ENCODE measurements around the gene FCGR2B.
"Not testable (repeated sequence)": the region's sequence is repeated elsewhere in the genome, so short reads cannot be mapped to it uniquely, and the experiment has no call there.

FCGR2B gene

DNA sequence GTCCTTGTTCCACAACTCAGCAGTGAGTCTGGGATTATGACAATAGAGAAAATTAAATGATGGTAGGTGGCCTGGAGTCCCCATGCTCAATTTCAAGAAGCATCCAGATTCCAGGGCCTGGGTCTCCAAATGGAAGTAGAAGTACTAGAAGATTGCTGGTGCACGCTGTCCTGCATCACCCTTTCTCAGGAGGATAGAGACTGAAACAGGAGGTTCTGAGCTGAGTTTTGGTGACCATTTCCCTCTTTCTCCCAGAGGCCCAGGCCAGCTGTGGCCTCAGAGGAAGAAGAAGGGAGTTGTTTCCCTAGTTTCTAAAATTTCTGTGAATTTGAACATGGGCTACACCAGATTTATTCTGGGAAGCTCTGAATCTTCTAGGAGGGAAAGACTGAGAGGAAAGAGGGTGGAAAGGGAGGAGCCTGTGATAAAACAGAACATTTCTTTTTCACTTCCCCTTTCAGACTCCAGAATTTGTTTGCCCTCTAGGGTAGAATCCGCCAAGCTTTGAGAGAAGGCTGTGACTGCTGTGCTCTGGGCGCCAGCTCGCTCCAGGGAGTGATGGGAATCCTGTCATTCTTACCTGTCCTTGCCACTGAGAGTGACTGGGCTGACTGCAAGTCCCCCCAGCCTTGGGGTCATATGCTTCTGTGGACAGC is at the start of gene FCGR2B:
TSS of gene FCGR2B (plus strand) at position 460 of the 656 bp plus-strand sequence. CDS start at position 559, 99 bp downstream.
- DNase-seq, result not testable (repeated sequence)

DNA sequence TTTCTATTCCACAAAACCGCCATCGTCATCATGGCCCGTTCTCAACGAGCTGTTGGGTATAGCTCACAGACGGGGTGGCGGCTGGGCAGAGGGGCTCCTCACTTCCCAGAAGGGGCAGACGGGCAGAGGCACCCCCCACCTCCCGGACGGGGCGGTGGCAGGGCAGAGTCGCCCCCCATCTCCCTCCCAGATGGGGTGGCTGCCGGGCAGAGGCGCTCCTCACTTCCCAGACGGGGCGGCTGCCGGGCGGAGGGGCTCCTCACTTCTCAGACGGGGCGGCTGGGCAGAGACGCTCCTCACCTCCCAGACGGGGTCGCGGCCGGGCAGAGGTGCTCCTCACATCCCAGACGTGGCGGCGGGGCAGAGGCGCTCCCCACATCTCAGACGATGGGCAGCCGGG is 46.5 kb upstream of the FCGR2B start:
- DNase-seq, result not testable (repeated sequence)

GRCh38 chr1:161618517-161618916 is 44.4 kb upstream of the FCGR2B start:
- not testable (repeated sequence) for DNase-seq

DNA sequence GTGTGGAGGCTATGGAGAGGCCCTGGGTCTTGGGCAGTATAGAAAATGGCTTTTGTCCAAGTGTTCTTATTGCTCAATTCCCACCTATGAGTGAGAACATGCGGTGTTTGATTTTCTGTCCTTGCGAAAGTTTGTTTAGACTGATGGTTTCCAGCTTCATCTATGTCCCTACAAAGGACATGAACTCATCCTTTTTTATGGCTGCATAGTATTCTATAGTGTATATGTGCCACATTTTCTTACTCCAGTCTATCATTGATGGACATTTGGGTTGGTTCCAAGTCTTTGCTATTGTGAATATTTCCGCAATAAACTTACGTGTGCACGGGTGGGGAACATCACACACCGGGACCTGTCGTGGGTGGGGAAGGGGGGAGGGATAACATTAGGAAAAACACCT is 42.5 kb upstream of the FCGR2B start:
- DNase-seq, result not testable (repeated sequence)

DNA sequence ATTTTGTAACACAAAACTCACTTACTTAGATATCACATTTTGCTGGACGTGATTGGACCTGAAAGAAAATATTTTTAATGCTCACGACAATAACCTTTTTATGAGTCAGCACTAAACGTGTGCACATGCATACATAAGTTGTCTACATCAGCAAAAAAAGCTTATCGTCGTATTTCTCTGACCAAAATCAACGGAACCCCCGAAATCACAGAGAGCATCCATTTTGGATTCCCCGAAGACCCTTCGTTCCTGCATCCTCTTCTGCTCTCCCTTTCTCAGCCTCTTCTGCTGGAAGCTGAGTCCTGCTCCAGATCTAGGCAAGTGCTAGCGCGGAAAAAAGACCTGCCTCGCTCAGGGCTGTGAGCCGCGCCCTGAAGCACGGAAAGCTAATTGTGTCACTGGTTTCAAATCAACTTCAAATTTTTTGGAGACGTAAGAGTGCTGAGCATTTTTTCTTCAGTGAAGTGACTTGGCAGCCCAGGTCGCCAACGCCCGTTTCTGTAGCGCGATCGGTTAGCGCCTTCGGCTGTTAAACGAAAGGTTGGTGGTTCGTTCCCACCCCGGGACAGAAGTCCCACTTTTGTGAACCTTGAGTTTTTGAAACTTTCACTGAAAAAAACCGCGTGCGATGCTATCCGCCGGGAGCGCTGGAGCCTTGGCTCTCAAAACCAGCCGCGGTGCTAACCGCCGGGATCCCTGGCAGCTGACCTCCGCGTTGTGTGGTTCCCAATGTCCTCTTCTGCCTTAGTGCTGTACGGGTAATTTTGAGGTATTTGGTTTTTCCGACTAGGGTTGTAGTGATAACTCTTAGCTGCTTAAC is 41.6 kb upstream of the FCGR2B start:
- peak; percentile 73 for DNase-seq

DNA sequence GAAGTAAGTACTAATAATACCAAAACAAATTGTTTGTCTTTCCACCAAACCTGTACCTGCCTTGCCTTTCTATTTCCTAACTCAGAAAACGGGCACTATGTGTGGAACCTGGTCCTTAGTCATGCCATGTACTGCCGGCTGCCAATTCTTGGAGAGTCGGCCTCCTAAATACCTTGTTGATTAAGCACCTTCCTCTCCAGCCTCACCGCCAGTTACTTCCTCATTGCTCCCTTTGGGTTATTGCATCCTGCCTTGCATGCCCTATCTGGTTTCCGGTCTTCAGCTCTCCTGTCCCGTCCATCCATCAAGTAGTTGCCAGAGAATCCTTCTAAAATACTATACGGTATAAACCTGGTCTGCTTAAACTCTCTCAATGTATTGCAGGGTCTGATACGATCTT is 40.9 kb upstream of the FCGR2B start:
- not testable (repeated sequence) for DNase-seq

DNA sequence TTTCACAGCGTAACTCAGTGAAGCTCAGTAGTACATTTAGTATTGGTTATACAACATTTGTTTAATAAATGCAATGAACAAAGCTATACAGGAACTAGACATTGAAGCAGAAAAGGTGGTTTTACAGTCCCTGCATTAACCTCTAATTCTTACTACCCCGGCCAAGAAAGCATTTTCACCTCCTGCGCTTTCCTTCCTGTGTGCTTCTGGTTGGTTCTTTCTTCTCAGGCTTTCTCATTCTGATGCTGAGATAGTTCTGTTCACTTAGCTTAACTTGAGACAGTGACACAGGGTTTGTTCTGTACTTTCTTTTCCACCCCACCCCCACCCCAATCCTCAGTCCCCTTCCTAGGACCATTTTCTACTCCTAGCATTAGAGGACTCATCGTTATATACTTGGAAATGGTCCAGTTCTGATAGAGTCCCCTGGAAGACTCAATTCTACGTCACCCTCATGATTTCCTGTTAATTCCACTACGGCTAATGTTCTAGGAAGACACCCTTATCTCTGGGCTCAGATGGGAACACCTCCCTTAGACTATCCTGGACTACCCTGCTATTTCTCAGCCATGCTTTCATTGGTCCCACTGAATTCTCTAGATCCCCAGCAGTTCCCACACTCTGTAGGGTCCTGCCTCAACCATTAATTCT is 39.4 kb upstream of the FCGR2B start:
- DNase-seq, result not testable (repeated sequence)

GRCh38 chr1:161624605-161625004 is 38.3 kb upstream of the FCGR2B start:
- DNase-seq, result peak; percentile 20

DNA sequence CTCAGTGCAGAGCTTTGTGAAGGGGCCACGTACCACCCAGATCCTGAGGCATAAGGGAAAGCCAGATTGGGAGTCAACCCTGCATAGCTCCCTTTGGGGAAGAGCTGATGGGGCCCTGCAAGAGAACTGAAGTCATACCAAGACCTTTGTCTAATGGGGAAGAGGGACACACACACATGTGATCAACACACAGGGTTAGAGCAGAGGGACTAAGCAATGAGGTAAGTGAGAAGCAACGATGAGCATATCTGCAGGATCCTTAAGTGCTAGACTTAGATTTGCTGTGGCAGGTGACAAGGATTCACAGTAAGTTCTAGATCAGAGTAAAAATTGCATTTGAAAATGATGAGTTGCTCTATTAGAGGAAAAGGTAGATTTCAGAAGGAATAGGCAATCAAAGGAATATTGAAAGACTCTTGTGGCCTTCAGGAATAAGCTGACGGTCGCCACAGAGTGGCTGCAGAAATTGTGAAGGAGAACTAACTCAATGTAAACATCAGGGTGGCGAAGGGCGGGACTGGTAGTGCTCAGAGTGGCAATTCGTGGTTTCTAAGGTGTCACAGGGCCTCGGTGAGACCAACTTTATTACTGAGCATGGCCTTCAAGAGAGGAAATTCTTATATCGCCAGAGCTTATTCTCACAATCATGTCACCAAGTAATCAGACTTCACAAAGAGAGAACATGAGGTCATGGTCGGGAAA is 36.3 kb upstream of the FCGR2B start:
- not testable (repeated sequence) for DNase-seq

DNA sequence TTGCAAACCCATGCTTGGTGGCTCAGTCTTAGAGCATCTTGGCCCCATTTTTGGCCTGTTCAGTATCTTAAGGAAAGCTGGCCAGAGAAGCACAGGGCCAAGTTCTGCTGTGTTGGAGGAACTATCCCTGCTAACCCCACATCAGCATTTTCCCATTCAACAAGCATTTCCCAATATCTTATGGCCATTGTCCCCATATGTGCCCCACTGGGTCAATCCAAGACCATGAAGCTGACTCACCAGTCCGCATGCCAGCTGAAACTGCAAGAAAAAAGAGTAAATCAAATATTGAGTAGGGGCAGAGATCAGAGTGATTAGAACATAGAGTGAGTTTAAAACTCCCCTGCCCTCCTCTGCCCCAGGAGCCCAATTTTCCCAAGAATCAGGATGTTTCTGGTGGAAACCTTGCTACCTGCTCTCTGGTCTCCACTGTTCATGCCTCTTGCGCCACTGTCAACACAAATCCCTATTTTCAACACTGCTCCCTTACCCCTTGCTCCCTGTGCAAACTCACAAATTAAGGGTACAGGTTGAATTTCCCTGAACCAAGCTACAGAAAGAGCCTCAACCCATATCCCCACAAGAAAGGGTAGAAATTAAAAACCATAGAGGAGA is 32.7 kb upstream of the FCGR2B start:
- DNase-seq, result not testable (repeated sequence)

DNA sequence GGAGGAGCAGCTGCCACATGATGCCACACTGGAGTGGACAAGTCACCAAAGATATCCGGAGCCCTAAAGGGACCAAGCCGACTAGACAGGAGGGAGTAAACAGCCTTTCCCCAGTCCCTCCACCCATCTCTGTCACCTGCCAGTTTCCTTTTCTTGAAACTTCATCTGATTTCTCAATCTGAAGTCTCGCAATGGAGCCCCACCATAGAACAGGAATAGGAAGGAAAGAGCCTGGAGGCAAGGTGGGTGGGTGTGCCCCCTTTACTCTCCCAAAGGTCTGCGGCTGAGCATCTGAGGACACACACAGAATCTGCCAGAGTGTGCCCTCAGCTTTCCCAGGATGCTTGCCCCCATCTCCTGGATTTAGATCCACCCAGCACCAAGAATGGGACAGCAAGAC is 31.9 kb upstream of the FCGR2B start, which contains the start of gene FCGR3B:
TSS of gene FCGR3B (minus strand) at position 101 of the 400 bp plus-strand sequence. CDS start at position 19, 82 bp downstream.
- DNase-seq, result no peak

- DNase-seq, result not testable (repeated sequence)
These were observed 27.9 kb upstream of the FCGR2B start for GRCh38 chr1:161634993-161635392.

GRCh38 chr1:161636189-161636782 is 26.7 kb upstream of the FCGR2B start:
- DNase-seq, result not testable (repeated sequence)

GRCh38 chr1:161636976-161637375 is 26.0 kb upstream of the FCGR2B start:
- not testable (repeated sequence) for DNase-seq

DNA sequence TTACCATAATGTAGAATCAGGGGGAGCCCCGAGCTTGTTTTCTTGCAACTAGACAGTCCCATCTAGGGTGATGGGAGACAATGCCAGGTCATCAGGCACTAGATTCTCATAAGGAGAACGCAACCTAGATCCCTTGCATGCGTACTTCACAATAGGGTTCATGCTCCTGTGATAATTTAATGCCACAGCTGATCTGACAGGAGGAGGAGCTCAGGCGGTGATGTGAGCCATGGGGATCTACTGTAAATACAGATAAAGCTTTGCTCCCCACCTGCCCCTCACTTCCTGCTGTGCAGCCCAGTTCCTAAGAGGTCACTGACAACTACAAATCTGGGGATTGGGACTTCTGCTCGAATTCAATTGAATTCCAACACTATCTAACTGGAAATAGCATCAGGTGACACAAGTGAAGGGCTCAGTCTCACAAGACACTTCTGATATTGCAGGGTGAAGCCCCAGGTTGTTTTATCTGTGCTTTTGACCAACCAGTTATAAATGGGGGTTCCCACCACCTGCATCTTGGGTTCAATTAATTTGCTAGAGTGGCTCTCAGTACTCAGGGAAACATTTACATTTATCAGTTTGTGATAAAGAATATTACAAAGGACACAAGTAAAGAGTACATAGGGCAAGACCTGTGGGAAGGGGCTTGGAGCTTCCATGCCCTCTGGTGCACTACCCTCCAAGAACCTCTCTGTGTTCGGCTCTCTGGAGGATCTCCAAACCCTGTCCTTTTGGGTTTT is 24.5 kb upstream of the FCGR2B start:
- not testable (repeated sequence) for DNase-seq

- not testable (repeated sequence) for DNase-seq
These were observed 23.7 kb upstream of the FCGR2B start for GRCh38 chr1:161639203-161639602.

DNA sequence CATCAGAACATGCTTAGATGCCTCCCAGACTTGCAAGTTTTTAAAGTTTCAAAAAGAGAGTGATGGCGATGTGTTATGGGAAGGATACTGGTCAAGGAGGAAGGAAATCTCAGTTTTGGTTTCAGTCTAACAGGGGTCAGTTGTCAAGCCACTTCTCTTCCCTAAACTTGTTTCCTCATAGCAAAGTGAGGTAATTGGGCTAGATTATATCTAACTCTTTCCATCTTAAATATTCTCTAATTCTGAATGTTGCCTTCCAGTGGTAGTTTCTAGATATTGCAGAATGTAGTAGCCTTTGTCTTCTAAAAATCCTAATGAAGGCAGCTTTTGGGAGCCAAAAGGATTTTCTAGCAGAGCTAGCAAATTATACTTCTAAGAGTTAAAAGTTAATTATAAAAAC is 20.2 kb upstream of the FCGR2B start:
- DNase-seq, result not testable (repeated sequence)

- not testable (repeated sequence) for DNase-seq
These were observed 19.3 kb upstream of the FCGR2B start for GRCh38 chr1:161643481-161644208.

DNA sequence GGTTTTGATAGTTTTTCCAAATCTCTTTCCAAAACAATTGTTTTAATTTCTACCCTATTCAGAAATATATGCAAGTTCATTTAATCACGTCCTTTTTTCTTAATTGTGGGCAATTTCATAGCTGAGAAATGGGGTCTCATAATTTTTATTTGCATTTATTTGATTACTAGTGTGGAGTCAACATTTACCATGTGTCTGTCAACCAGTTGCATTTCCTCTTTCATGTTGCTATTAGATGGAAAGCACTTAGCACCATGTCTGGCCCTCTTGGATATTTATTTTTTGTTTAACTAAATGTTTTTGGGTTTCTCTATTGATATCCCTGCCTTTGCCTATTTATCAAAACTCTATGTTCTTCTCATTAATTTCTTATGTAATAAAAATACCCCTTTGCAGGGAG is 18.1 kb upstream of the FCGR2B start:
- DNase-seq, result not testable (repeated sequence)

Data from DMS53 (cell line).